ENCODE results near the gene OGT. TPM values are rescaled to one million over a fixed set of nuclear protein-coding genes. Genes with fewer than 3 reads are reported as not detected.
A peak's percentile ranks its signal among the peaks of the same experiment; 100 is the strongest.

The OGT gene
- polyA plus RNA-seq, 1 donor from 2014 or later, result 34.1 TPM

DNA sequence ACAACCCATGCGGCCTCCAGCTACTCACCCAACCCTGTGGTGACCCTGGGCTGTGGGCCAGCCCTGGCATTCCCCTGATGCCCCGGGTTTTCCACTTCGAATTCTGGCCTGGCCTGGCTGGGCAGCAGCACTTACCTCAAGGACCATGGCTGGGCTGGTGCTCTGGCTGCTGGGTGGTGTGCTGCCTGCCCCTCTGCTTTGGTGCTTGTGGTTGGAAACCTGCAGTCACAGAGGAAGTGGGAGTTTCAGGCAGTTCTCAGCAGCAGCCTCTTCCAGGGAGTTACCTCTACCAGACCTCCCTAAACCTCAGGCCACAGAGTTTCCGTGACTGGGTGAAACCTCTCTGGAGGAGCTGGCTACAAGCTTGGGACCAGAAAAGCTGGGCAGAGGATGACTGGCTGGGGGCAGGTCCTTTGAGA is 85.4 kb downstream of the OGT start, which contains the start of gene CXCR3:
Gene CXCR3, minus strand, starts transcription at position 209 of the 419 bp plus-strand sequence. Its CDS starts 62 bp downstream, at position 147.
- H3K4me1 Mint-ChIP-seq, result peaks cover 33 to 41% (median 38%) of the 10 kb centered on the region in 3 donors
- peak within 1 kb of the TSS; percentile 82 to 94 (median 88) for H3K4me3 Mint-ChIP-seq
- H3K9me3 Mint-ChIP-seq, result no peaks in the 10 kb centered on the region
- H3K36me3 Mint-ChIP-seq, result no peaks in the 10 kb centered on the region
- peaks cover 4% of the 10 kb centered on the region for H3K27me3 Mint-ChIP-seq
- peak within 1 kb of the TSS; percentile 90 to 96 (median 93) for H3K27ac Mint-ChIP-seq

DNA sequence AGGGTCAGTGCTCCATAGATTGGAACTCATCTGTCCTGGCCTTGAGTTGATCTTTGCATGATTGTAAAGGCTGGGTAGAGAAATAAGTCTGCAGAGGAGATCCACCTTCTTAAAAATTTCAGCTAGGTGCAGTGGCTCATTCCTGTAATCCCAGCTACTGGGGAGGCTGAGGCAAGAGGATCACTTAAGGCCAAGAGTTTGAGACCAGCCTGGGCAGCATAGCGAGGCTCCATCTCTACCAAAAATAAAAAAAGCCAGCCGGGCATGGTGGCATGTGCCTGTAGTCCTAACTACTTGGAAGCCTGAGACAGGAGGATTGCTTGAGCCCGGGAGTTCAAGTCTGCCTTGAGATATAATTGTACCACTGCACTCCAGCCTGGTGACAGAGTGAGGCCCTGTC is 85.9 kb downstream of the OGT start:
- H3K27ac Mint-ChIP-seq, result peak overlapping the region; percentile 71 to 96 (median 92)
- H3K4me3 Mint-ChIP-seq, result peak overlapping the region; percentile 82 to 94 (median 86)
- no peaks in the 10 kb centered on the region for H3K9me3 Mint-ChIP-seq
- no peaks in the 10 kb centered on the region for H3K36me3 Mint-ChIP-seq
- peaks cover 38 to 46% (median 43%) of the 10 kb centered on the region in 3 donors for H3K4me1 Mint-ChIP-seq
- peaks cover 4% of the 10 kb centered on the region for H3K27me3 Mint-ChIP-seq

DNA sequence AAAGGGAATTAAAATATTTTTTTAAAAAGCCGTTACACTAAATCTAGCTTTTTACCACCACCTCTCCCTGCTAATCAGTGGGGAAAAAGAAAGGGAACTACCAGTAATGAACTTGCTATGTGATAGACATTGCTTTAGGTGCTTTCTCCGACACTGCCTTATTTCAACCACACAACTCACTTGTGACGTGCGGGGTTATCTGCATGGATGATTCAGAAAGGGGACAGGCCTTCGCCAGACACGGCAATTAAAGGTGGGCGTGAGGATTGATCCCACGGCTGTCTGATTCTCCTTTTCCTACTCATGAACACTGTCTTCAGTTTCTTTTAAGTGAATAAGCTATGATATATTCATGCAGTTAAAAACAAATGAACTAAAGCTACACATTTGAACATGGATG is 86.3 kb downstream of the OGT start:
- Mint-ChIP-seq H3K4me3 (peak overlapping the region; percentile 67 to 88 (median 84)), H3K9me3 (no peaks in the 10 kb centered on the region), H3K4me1 (peaks cover 40 to 47% (median 46%) of the 10 kb centered on the region in 3 donors), H3K27me3 (peaks cover 4% of the 10 kb centered on the region), H3K27ac (peak overlapping the region; percentile 71 to 96 (median 92)), H3K36me3 (no peaks in the 10 kb centered on the region)

DNA sequence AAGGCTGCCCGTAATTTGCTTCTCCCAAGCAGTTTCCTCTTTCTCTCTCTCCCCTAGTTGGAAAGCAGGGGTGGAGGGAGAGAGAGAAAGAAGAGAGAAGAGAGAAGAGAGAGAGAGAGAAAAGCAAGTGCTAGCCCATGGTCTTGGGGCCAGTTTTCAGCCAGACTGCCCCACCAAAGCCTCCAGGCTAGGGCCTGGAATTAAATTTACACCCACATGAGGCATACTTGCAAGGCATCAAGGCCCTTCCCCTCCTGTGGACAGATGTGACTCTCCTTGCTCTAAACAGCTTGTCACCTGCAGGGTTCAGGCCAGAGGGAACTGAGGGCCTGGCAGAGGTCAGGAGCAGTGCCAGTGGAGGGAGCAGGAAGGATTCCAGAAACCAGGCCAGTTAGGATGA is 87.1 kb downstream of the OGT start:
- Mint-ChIP-seq H3K27ac (peak overlapping the region; percentile 59 to 96 (median 71)), H3K9me3 (no peaks in the 10 kb centered on the region), H3K4me3 (peak overlapping the region in 3 of 4 donors; percentile 47 to 85 (median 67)), H3K4me1 (peaks cover 42 to 48% (median 45%) of the 10 kb centered on the region in 3 donors), H3K27me3 (peaks cover 4% of the 10 kb centered on the region), H3K36me3 (no peaks in the 10 kb centered on the region)

DNA sequence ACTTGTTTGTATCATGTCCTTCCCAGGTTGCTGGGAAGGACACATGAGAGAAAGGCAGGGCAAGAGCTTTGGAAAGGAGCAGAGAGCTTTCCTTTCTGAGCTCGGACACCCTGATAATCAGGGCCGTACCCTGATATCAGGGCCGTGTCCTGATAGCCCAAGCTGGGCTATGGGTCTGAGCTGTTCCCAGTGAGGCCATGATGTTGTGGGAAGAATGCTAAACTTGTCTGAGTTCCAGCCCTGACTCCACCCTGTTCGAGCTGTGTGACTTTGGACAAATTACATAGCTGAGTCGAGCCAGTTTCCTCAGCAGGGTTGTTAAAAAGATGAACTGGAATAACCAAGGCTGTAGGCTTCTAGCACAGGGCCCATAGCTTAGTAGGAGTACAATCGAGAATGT is 88.7 kb downstream of the OGT start:
- Mint-ChIP-seq H3K4me3 (peak overlapping the region in 3 of 4 donors; percentile 65 to 90 (median 77)), H3K27me3 (peaks cover 4% of the 10 kb centered on the region), H3K9me3 (no peaks in the 10 kb centered on the region), H3K4me1 (peaks cover 38 to 48% (median 38%) of the 10 kb centered on the region in 3 donors), H3K27ac (peak overlapping the region; percentile 96 to 100 (median 98)), H3K36me3 (no peaks in the 10 kb centered on the region)

DNA sequence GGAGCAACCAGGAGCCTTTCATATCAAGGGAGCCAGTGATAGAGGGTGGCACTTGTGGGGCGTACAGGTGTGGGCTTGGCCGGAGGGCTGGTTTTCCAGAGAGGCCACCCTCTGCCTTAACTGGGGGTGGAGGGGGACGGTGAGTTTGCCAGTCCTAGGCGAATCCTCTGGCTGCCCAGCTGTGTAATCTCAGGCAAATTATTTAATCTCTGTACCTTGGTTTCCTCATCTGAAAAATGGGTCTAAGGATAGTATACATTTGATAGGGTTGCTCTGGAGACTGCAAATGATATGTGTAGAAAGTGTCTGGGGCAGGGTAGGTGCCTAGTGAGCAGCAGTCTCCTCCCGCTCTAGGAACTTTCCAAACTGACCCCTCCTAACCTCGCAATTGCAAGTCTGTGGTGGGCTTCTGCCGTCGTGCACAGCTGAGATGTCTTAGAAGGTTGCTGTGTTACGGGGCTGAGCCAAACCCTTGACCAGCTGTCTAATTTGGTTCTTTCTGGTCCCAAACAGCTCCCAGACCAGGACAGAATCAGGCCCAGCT is 89.2 kb downstream of the OGT start:
- H3K9me3 Mint-ChIP-seq, result no peaks in the 10 kb centered on the region
- H3K4me3 Mint-ChIP-seq, result peak overlapping the region; percentile 49 to 90 (median 70)
- H3K4me1 Mint-ChIP-seq, result peaks cover 37 to 48% (median 38%) of the 10 kb centered on the region in 3 donors
- peaks cover 4% of the 10 kb centered on the region for H3K27me3 Mint-ChIP-seq
- H3K36me3 Mint-ChIP-seq, result no peaks in the 10 kb centered on the region
- peak overlapping the region; percentile 96 to 100 (median 98) for H3K27ac Mint-ChIP-seq

DNA sequence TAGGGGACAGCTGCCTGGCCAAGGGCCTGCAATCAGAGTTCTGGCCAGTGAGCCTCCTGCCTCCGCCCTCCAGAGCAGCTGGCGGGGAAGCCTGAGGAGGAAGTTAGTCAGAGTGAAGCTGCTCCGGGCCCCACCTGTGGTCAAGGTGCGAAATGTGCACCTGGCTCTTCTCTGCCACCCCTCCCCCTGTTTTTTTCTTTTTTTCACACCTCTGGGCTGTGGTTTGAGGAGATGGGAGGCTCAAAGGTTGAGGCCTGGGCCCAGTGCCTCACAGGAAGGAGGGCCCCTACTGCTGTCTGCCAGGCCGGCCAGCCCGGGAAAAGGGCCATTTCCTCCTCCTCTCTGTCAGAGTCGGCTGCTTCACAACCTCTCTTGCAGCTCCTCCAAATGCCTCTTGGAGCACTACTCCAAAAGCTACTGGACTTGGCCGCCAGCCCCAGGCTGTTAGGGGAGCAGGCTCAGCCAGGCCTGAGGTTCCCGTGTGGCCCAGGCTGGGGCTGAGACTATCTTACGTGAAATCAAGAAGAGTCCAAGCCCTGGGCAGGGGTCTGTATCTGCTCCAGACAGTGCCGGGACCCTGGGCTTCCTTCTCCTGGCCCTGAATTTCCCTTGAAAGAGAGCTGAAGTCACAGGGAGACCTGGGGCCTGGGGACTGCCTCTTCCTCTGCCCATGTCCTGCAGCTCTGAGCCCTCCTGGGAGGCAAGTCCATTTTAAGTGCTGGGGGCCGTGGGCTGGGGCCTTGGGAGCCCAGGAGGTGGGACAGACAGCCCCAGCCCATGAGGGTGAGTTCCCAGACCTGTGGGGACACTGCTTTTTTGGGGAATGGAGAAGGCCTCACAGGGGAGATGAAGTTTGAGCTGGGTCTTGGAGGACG is 89.9 kb downstream of the OGT start:
- Mint-ChIP-seq H3K4me3 (peak overlapping the region; percentile 63 to 90 (median 78)), H3K27me3 (peaks cover 4% of the 10 kb centered on the region), H3K27ac (peak overlapping the region; percentile 96 to 100 (median 98)), H3K36me3 (no peaks in the 10 kb centered on the region), H3K4me1 (peaks cover 37 to 48% (median 38%) of the 10 kb centered on the region in 3 donors), H3K9me3 (no peaks in the 10 kb centered on the region)

DNA sequence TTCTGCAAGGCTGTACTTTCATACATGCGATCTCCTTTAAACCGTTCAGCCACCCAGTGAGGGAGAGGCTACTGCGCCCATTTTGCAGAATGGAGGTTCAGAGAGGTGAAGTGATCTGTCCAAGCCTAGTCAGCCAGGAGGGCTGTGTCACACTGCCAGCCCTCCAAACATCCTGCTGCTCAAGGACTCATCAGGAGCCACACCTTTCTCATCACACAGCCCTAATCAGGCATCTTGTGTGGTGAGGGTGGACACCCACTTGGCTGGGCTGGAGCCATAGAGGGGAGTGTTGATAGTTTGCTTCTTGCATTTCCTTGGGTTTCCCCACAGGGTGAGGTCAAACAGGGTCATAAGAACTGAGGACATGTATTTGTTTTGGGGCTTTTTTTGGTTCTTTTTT is 90.8 kb downstream of the OGT start:
- no peaks in the 10 kb centered on the region for H3K36me3 Mint-ChIP-seq
- no peaks in the 10 kb centered on the region for H3K9me3 Mint-ChIP-seq
- peak overlapping the region; percentile 96 to 100 (median 98) for H3K27ac Mint-ChIP-seq
- H3K4me1 Mint-ChIP-seq, result peaks cover 31 to 43% (median 33%) of the 10 kb centered on the region in 3 donors
- H3K27me3 Mint-ChIP-seq, result peaks cover 2% of the 10 kb centered on the region
- peak overlapping the region; percentile 16 to 90 (median 67) for H3K4me3 Mint-ChIP-seq

DNA sequence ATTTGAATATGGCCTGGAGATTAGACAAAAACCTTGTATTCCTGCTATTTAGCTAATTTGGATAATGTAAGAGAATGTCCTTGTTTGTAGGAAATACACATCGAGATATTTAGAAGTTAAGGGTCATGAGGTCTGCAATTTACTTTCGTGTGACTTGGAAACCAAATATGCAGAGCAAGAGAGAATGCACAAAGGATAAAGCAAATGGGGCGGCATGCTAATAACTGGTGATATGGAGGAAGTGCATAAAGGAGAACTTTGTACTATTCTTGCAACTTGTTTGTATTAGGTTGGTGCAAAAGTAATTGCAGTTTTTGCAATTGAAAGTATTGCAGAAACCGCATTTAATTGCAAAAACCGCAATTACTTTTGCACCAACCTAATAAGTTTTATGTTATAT is 92.6 kb downstream of the OGT start:
- Mint-ChIP-seq H3K36me3 (no peaks in the 10 kb centered on the region), H3K4me3 (no peak overlapping the region), H3K27ac (peak overlapping the region in 1 of 3 donors; percentile 84), H3K9me3 (no peaks in the 10 kb centered on the region), H3K4me1 (peaks cover 36 to 48% (median 38%) of the 10 kb centered on the region in 3 donors), H3K27me3 (peaks cover 1% of the 10 kb centered on the region)

Other genes starting within 250 kb of the OGT start
- 140 TPM for gene NONO, start 249.5 kb upstream of the OGT start, polyA plus RNA-seq
- not detected for gene ITGB1BP2, start 231.4 kb upstream of the OGT start, polyA plus RNA-seq
- gene TAF1, start 166.7 kb upstream of the OGT start, polyA plus RNA-seq, result 10.1 TPM
- gene GCNA, start 45.3 kb downstream of the OGT start, polyA plus RNA-seq, result 0.38 TPM
- 73.8 TPM for gene CXCR3, start 85.4 kb downstream of the OGT start, polyA plus RNA-seq
- gene CXorf49, start 185.2 kb downstream of the OGT start, polyA plus RNA-seq, result not detected
- not detected for gene CXorf49B, start 230.2 kb downstream of the OGT start, polyA plus RNA-seq

Measured in IgD-negative memory B cell (primary cell).